ENCODE data around the gene IPO5.

- TF ChIP-seq EZH2 (IDR thresholded peaks at IDR 0.05; ENCODE audit: low read length), result no peak
- no peak for TF ChIP-seq CTCF (optimal IDR thresholded peaks at IDR 0.05 in 1 of 3, IDR thresholded peaks at IDR 0.05 in 1 of 3, conservative IDR thresholded peaks at IDR 0.05 in 1 of 3; ENCODE audit: extremely low read depth in 1 of 3, insufficient read depth in 2 of 3, low read length in 3 of 3)
Observed at GRCh38 chr13:97974773-97975172, 21.3 kb downstream of the IPO5 start.

Data from keratinocyte (primary cell).